Activated CD4-positive, alpha-beta T cell treated with anti-CD3 and anti-CD28 coated beads, Interleukin-2, amount 50 U/mL, for 4 hours (primary cell): Measurements from ENCODE around the gene EIF4E2.
"Not testable (repeated sequence)": the region's sequence is repeated elsewhere in the genome, so short reads cannot be mapped to it uniquely, and the experiment has no call there.

Source experiments
- DNase-seq, 2 experiments: peaks; one replicate each; pipeline ENCODE4 v3.0.0-alpha.2; 2020

EIF4E2 gene

GRCh38 chr2:232570481-232570880, 20.0 kb downstream of the EIF4E2 start:
- not testable (repeated sequence) for DNase-seq

GRCh38 chr2:232571026-232571474, 20.6 kb downstream of the EIF4E2 start:
- DNase-seq = no peak

GRCh38 chr2:232573042-232573441, 22.6 kb downstream of the EIF4E2 start:
- DNase-seq = no peak

- no peak for DNase-seq
Measured at GRCh38 chr2:232573771-232574435, 23.4 kb downstream of the EIF4E2 start.

GRCh38 chr2:232574674-232575403, 24.4 kb downstream of the EIF4E2 start:
- DNase-seq = no peak

- DNase-seq = no peak
Measured at GRCh38 chr2:232575404-232575746, 24.9 kb downstream of the EIF4E2 start.

GRCh38 chr2:232576995-232577394, 26.5 kb downstream of the EIF4E2 start:
- DNase-seq = no peak

- DNase-seq = no peak
Measured at GRCh38 chr2:232577841-232578240, 27.4 kb downstream of the EIF4E2 start.

- no peak for DNase-seq
Measured at GRCh38 chr2:232578626-232579025, 28.1 kb downstream of the EIF4E2 start.

GRCh38 chr2:232580648-232580981, 30.1 kb downstream of the EIF4E2 start:
- no peak for DNase-seq

GRCh38 chr2:232581725-232582124, 31.2 kb downstream of the EIF4E2 start:
- DNase-seq = no peak

GRCh38 chr2:232584238-232584637, 33.7 kb downstream of the EIF4E2 start:
- no peak for DNase-seq

- DNase-seq = no peak
Measured at GRCh38 chr2:232586943-232587505, 36.5 kb downstream of the EIF4E2 start.

- DNase-seq = no peak
Measured at GRCh38 chr2:232587512-232587911, 37.0 kb downstream of the EIF4E2 start.

- DNase-seq = no peak
Measured at GRCh38 chr2:232588031-232588430, 37.5 kb downstream of the EIF4E2 start.

- DNase-seq = no peak
Measured at GRCh38 chr2:232588680-232589585, 38.4 kb downstream of the EIF4E2 start.

GRCh38 chr2:232592772-232593395, 42.4 kb downstream of the EIF4E2 start:
- no peak for DNase-seq

GRCh38 chr2:232593982-232594381, 43.5 kb downstream of the EIF4E2 start:
- DNase-seq = no peak

GRCh38 chr2:232597362-232598079, 47.0 kb downstream of the EIF4E2 start:
- no peak for DNase-seq

- no peak for DNase-seq
Measured at GRCh38 chr2:232598293-232598692, 47.8 kb downstream of the EIF4E2 start.

- DNase-seq = no peak
Measured at GRCh38 chr2:232600053-232600773, 49.7 kb downstream of the EIF4E2 start.
